ENCODE data around the gene LRRC75B. TPM values are rescaled to one million over a fixed set of nuclear protein-coding genes. Genes with fewer than 3 reads are reported as not detected.

LRRC75B gene
- total and polyA plus RNA-seq, 2 of the 13 experiments (the other 11 are each of a cell fraction or from before 2014, with no cell fraction given) = 11.8 to 34.8 TPM

DNA sequence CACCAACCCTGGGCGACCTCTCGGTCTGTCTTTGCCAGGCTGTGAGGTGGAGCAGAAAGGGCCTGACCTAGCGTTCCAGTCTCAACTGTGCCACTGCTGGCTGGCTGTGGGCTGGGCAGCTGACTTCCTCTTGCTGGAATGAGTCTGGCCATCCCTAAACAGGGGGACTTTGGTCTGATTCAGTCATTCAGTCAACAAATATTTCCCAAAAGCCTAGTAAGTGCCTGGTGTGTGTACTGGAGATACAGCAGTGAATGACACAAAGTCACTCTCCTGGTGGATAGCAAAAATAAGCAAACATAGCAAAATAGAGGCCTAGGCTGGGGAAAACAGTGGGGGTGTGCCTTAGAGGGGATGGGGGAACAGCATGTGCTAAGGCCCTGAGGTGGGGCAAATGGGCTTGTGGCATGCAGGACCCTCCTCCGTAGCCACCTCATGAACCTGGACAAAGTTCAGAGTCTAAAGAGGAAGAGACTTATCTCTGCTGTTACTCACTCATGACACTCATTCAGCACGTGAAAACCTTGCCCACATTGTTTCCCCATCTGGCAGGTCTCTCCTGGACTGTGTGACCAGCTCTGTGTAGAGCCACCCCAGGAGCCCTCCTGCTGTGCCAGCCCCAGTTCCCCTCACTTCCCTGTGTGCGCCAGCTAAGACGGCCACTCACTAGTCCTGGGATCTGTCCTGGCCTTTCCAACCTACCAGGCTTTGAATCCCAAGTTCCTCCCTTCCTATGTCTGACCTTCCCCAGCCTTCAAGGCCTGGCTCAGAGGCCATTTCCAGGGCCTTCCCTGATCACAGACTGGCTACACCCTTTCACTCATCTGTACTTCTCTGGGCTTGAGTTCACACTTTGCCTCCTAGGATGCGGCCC is 42.6 kb downstream of the LRRC75B start (continued):
- peak; percentile 93 for TF ChIP-seq RXRA (CRISPR knock-in tag; IDR thresholded peaks at IDR 0.05)
- peak; percentile 72; the same call in 1 of the 2 replicates for TF ChIP-seq ZFX (CRISPR knock-in tag; IDR thresholded peaks at IDR 0.05; ENCODE audit: low read depth)
- peak; percentile 79 for TF ChIP-seq KLF6 (CRISPR knock-in tag; IDR thresholded peaks at IDR 0.05)
- TF ChIP-seq, protein P1, sequence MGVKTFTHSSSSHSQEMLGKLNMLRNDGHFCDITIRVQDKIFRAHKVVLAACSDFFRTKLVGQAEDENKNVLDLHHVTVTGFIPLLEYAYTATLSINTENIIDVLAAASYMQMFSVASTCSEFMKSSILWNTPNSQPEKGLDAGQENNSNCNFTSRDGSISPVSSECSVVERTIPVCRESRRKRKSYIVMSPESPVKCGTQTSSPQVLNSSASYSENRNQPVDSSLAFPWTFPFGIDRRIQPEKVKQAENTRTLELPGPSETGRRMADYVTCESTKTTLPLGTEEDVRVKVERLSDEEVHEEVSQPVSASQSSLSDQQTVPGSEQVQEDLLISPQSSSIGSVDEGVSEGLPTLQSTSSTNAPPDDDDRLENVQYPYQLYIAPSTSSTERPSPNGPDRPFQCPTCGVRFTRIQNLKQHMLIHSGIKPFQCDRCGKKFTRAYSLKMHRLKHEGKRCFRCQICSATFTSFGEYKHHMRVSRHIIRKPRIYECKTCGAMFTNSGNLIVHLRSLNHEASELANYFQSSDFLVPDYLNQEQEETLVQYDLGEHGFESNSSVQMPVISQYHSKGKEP (CRISPR knock-in tag; IDR thresholded peaks at IDR 0.05) = no peak
- TF ChIP-seq ZFP41 (CRISPR knock-in tag; IDR thresholded peaks at IDR 0.05; ENCODE audit: borderline replicate concordance) = no peak; the same call in 1 of the 2 replicates
- peak; percentile 96 for TF ChIP-seq ZFP1 (CRISPR knock-in tag; IDR thresholded peaks at IDR 0.05)
- TF ChIP-seq ZNF207 (IDR thresholded peaks at IDR 0.05; ENCODE audit: borderline replicate concordance) = no peak
- TF ChIP-seq TOPORS (CRISPR knock-in tag; IDR thresholded peaks at IDR 0.05) = peak; percentile 88; the same call in 1 of the 2 replicates
- TF ChIP-seq KDM1A (CRISPR knock-in tag; IDR thresholded peaks at IDR 0.05) = peak; percentile 99
- TF ChIP-seq ZNF879 (CRISPR knock-in tag; IDR thresholded peaks at IDR 0.05) = no peak
- peak; percentile 76; the same call in 1 of the 2 replicates for TF ChIP-seq ZNF83 (CRISPR knock-in tag; IDR thresholded peaks at IDR 0.05; ENCODE audit: borderline replicate concordance)
- peak; percentile 47; the same call in 1 of the 2 replicates for TF ChIP-seq KDM2A (CRISPR knock-in tag; IDR thresholded peaks at IDR 0.05; ENCODE audit: borderline replicate concordance, low read depth)
- TF ChIP-seq ZFP36L1 (CRISPR knock-in tag; IDR thresholded peaks at IDR 0.05) = peak; percentile 88; the same call in 1 of the 2 replicates
- peak; percentile 92 for TF ChIP-seq TARDBP (CRISPR knock-in tag; IDR thresholded peaks at IDR 0.05)
- TF ChIP-seq TRAFD1 (CRISPR knock-in tag; IDR thresholded peaks at IDR 0.05; ENCODE audit: borderline replicate concordance) = peak; percentile 92; the same call in 1 of the 2 replicates
- TF ChIP-seq CREB3 (CRISPR knock-in tag; IDR thresholded peaks at IDR 0.05) = no peak; the same call in 1 of the 2 replicates
- TF ChIP-seq ZKSCAN1 (IDR thresholded peaks at IDR 0.05; ENCODE audit: low read length) = peak; percentile 73; the same call in 1 of the 2 replicates
- TF ChIP-seq CBFB (CRISPR knock-in tag; IDR thresholded peaks at IDR 0.05) = peak; percentile 63
- TF ChIP-seq HCFC1 (IDR thresholded peaks at IDR 0.05; ENCODE audit: low read depth, low read length) = no peak
- TF ChIP-seq FOXJ3 (CRISPR knock-in tag; IDR thresholded peaks at IDR 0.05; ENCODE audit: borderline replicate concordance) = peak; percentile 59; the same call in 1 of the 2 replicates
- TF ChIP-seq ZNF549 (CRISPR knock-in tag; IDR thresholded peaks at IDR 0.05) = no peak
- TF ChIP-seq ZBTB33 (CRISPR knock-in tag; IDR thresholded peaks at IDR 0.05) = peak; percentile 70
- TF ChIP-seq ZZZ3 (CRISPR knock-in tag; IDR thresholded peaks at IDR 0.05; ENCODE audit: borderline replicate concordance) = no peak
- no peak for TF ChIP-seq CCAR2 (optimal IDR thresholded peaks at IDR 0.05; ENCODE audit: low read depth, low read length)
- peak; percentile 68; the same call in 1 of the 2 replicates for TF ChIP-seq ZNF670 (CRISPR knock-in tag; IDR thresholded peaks at IDR 0.05; ENCODE audit: borderline replicate concordance)

Measured in HepG2 (cell line).